GM18867 (cell line): Measurements from ENCODE around the gene P4HTM.

Experiments
- ATAC-seq: cut with Tn5 transposase; IDR thresholded peaks from one replicate; pipeline ENCODE4 v1.9.1; 2021; ENCODE audit warnings: mild to moderate bottlenecking, moderate library complexity; ENCODE audit not compliant: unreplicated experiment

P4HTM gene, protein sequence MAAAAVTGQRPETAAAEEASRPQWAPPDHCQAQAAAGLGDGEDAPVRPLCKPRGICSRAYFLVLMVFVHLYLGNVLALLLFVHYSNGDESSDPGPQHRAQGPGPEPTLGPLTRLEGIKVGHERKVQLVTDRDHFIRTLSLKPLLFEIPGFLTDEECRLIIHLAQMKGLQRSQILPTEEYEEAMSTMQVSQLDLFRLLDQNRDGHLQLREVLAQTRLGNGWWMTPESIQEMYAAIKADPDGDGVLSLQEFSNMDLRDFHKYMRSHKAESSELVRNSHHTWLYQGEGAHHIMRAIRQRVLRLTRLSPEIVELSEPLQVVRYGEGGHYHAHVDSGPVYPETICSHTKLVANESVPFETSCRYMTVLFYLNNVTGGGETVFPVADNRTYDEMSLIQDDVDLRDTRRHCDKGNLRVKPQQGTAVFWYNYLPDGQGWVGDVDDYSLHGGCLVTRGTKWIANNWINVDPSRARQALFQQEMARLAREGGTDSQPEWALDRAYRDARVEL

DNA sequence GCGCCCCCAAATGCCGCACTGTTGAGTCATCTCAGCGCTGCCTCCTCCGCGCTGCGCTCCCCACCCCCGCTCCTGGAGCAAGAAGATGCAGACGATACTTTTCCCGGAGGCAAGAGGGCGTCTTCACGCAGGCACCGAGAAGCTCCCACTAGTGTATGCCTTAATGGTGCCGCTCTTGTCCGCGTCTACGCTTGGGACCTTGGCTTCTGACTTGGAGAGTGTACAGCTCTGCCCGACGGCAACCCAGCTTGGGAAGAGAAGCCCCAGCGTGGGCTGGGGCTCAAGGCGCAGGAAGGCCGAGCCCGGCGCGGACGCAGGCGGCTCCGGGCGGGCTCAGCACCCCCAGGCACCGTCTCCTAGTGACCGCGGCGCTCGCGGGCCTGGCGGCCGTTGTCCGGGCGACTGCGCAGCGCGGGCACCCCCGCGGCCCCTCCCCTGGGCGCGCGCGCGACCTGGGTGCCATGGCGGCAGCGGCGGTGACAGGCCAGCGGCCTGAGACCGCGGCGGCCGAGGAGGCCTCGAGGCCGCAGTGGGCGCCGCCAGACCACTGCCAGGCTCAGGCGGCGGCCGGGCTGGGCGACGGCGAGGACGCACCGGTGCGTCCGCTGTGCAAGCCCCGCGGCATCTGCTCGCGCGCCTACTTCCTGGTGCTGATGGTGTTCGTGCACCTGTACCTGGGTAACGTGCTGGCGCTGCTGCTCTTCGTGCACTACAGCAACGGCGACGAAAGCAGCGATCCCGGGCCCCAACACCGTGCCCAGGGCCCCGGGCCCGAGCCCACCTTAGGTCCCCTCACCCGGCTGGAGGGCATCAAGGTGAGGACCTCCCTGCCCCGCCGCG, at the start of gene P4HTM:
P4HTM (plus strand) TSS at position 446 of the 840 bp plus-strand sequence; CDS start at position 462, 16 bp downstream.
- ATAC-seq: peak; percentile 59

DNA sequence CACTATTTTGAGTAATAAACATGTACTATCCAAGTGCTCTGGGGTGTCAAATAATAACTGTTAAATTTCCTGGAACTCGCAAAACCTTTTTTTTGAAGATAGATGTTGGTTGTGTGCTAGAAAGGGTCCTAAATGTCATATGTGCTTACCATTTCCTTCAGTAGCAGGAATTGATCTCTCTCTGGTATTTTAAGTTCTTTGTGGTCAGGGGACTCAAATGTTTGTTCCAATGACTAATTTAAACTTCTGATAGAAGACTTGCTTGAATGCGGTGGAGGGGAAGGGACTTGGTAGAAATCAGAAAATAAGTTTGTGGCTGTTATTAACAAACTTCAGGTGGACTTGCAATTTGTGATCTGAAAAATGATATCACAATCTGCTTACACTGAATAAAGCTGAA, 44.6 kb upstream of the P4HTM start:
- no peak for ATAC-seq

DNA sequence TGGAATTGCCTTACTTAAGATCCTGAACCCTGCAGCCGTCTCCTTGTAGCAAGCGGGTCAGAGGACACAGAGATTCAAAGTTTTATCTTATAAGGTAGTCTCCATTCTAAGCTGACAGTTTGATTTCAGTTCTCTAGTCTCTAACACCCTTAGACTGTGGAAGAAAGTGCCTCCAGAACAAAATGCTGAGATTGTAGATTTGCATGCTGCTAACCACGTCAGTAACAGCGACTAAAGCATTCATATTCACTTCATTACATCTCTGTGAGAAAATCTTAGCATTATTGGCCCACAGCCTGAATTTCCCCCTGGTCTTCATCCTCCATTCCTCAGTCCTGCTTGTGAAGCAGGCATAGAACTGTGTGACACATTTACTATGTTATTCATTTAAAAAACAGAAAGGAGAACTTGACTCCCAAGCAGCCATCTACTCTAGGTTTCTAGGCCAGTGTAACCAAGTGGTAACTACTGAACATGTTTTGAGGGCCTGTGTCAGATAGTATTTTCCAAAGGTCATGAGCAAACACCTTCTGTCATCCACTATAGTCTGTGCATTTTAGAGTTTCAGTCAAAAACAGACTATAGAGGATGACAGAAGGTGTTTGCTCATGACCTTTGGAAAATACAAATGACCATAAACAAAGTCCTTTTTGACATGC, 44.0 kb upstream of the P4HTM start:
- ATAC-seq: no peak

DNA sequence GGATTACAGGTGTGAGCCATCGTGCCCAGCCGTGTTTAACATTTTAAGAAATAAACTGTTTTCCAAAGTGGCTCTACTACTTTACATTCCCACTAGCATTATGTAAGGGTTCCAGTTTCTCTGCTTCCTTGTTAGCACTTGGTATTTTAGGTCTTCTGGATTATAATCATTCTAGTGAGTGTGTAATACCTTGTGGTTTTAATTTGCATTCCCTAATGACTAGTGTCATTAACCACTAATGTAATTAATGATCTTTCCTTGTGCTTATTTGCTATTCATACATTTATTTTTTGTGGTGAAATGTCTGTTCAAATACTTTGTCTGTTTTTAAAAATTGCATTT, 40.7 kb upstream of the P4HTM start:
- no peak for ATAC-seq

DNA sequence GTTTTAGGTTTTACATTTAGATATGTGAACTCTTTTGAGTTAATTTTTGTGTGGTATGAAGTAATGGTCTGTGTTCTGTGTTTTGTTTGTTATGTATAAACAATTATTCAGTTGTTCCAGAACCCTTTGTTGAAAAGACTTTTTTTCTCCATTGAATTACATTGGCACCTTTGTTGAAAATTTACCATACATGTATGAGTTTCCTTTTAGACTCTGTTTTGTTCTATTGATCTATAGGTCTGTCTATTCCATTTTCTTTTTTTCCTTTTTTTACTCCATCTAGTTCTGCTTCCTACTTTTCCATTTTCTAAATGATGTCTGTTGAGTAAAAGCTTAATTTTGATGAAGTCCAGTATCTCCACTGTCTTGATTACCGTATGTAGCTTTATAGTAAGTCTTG, 40.0 kb upstream of the P4HTM start:
- no peak for ATAC-seq

DNA sequence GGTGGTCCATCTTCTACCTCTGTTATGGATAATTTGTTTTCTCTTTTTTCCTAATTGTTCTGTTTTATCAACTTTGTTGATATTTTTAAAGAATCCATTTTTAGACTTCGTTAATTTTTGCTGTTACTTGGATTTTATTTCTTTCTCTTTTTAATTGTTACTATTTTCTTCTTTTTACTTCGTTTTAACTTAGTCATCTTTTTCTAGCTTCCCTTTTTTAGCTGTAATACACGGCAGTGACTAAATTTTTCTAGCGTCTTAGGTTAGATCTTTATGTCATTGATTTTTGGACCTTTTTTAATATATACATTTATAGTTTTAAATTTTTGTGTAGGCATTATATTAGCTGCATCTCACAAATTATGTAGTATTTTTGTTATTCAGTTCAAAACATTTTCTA, 38.3 kb upstream of the P4HTM start:
- no peak for ATAC-seq

DNA sequence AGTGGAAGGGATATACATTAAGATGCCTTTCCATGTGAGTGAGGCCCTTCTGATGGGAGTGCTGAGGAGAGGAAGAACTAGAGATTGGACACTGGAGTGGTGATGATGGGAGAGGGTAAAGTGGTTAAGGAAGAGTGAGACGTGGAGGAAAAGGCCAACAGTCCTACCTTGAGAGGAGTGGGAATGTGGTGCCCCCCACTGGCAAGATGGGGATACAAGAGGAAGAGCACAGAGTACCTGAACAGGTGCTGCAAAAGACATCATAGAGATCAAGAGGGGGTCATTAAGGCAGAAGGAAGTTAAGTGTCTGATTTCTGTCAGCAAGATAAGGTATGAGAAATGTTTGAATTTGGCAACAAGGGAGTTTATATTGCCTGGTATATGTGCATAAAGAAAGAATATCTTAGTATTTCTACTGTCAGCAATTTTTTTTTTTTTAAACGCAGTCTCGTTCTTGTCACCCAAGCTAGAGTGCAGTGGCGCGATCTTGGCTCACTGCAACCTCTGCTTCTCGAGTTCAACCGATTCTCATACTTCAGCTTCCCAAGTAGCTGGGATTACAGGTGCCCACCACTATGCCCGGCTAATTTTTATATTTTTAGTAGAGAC, 37.4 kb upstream of the P4HTM start:
- ATAC-seq: no peak

DNA sequence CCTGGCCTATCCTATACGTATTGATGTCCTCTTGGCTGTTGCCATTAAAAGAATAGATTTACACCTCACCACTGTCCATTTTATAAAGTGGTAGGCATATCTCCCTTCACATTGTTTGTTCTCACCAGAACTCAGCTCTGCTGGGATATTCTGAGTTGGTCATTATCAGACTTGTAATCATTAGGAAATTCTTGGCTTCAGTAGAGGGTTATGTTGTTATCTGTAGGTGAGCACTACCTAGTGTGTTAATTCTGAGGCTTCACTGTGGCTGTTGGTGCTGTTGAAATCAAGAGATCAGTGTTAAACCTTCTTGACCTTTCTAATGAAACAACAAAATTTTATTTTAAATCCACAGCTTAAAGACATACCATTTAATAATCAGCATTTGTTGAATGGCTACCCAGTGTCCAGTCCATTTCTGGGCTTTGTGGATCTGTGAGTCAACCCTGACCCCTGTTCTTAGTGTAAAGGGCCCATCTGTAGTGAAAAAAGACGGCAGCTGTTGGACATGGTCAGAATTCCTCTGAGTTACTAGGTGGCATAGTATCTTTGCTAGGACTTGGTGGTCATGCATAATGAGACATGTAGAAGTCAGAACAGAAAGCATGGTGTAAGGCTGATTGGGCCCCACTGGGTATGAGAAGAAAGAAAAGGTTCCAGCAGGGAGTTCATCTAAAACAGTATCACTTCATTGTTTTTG, 32.9 kb upstream of the P4HTM start:
- ATAC-seq: no peak

DNA sequence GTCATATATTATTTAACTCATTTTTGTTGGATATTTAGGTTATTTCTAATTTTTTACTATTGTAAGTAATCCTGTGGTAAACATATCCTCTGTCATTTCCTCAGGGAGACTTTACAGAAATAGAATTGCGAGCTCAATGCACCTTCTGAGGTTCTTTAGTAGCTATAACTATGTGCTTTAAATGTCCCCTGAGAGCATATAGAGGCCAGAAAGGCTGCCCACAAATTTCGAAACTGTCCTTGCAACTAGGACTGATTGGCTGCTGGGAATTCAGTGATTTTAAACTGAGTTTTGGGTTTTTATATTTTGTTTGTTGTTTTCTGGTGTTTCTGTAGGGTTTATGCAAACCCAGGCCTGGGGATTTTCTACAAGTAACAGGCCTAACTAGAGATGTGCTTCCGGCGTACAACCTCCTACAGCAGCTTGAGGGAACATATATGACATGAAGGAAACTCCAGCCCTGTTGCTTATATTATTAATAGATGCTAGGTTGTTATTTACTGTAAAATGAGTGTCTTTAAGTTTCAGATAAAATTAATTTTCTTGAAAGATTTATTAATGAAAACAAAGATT, 29.1 kb upstream of the P4HTM start:
- ATAC-seq: no peak

DNA sequence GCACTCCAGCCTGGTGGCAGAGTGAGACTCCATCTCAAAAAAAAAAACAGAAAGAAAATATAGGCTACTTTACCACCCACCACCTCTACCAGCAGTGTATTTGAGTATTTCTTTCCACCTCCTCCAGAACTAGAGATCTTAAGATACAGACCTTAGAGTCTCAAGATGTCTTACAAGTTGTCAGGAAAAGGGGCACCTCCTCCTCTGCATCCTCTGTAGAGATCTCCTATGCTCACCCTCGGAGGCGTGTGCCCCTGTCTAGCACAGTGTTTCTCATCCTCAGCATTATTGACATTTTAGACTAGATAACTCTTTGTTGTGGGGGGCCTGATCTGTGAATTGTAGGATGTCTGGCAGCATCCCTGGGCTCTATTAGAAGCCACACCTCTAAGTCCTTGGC, 27.7 kb upstream of the P4HTM start:
- no peak for ATAC-seq

DNA sequence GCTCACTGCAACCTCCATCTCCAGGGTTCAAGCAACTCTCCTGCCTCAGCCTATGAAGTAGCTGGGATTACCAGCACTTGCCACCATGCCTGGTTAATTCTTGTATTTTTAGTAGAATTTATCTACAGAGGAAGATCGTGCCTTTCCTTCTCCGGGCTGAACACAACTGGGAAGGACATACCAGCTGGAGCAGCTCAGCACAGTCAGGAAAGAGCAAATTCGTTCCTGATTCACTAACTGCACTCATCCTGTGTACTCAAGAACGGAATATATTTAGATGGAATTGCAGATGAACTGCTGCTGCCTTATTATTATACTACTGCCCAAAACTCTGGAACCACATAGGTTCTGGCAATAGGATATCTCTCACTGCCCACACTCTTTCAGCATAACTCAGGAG, 27.1 kb upstream of the P4HTM start:
- no peak for ATAC-seq

DNA sequence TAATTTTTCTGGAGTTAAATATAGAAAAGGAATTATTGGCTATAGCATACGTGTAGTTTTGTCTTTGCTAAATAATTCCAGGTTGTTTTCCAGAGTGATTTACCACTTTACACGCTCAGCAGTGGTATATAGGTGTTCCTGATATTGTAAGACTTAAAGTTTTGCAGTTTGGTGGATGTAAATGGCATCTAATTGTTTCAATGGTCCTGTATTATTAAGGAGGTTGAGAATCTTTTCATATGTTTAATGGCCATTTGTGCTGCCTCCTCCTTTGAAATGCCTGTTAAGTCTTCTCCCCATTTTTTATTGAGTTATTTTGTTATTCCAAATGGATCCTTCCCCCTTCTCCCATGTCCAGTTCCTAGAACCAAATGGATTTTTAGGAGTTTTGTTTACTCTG, 26.4 kb upstream of the P4HTM start:
- ATAC-seq: no peak

DNA sequence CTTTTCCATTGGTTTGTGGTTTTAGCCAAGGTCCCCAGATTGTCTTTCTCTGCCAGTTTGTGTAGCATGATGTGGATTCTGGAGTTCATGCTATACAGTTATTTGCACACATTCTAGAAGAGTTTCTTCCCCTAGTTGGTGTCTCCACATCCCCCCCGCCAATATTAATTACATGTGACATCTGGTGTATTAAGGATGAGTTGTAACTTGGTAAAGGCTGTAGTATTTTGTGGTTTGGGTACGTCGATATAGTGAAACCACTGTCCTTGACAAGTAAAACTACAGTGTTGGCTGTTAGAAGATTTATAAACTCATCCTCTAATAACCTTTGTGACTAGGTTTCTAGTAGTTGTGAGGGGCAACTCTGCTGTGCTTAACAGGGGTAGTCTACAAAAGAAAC, 23.7 kb upstream of the P4HTM start:
- no peak for ATAC-seq

DNA sequence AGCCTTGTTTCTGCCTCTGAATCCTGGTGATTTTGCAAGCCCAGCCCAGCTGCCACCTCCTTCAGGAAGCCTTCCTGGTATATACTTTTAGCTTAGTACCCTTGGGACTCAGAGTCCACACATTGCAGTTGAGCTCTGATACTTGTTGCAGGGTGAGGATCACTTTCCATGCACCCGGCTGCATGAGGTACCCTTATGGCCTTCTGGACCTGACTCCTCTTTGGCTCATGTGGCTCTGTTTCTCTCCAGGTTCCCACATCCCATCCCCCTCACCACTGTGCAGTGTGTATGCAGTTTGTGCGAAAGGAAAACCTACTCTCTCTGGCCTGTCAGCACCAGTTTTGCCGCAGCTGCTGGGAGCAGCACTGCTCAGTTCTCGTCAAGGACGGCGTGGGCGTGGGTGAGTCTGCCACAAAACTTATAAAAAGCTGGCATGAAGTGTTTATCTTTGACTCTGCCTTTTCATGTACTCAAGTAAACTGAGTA, 23.1 kb upstream of the P4HTM start:
- no peak for ATAC-seq

DNA sequence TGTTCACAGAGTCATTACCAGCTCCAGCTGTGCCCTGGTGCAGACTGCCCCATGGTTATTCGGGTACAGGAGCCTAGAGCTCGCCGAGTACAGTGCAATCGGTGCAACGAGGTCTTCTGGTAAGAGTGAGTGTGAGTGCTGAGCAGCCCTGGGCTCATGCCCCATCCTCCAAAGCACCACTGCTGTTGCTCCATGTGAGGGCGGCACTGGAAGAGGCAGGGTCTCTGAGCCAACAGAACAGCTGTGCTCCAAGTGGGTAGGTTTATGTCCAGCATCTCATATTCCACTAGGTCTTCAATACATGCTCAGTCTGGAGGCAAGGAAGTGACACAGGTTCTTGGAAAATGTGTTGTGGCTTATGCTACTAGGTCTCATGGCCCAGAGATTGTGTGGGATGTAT, 19.5 kb upstream of the P4HTM start:
- ATAC-seq: no peak

DNA sequence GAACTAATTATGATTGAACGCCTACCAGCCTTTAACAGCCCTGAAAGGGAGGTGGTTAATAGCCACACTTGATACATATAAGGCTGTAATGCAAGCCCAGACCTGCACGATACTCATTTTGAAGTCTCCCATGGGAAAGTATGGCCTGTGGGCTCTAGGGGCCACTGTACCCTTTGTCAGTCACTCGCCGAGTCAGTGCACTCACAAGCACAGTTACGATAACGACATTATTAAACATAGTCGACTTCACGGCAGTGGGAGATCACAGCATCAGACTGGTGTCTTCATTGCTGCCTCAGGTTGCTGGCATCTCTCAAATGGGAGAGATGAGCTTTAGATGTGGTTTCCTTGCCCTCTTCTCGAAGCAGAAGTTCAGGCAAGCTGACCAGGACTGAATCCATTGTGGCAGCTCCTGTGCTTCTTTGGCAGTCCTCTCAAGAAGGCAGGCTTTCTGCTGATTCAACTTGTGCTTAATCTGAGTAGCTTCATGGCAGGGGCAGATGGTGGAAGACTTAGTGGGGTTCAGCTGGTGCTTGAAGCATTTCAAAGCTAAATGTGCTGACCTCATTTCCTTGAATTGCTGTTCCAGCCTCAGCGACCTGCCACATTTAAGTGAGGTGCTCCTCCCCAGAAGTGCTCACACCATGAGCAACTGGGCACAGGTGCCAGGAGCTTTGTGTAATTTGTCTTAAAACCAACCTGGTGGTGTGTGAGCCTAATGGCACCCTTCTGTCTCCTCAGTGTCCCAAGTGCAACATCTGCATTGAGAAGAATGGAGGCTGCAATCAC, 15.8 kb upstream of the P4HTM start:
- ATAC-seq: no peak

DNA sequence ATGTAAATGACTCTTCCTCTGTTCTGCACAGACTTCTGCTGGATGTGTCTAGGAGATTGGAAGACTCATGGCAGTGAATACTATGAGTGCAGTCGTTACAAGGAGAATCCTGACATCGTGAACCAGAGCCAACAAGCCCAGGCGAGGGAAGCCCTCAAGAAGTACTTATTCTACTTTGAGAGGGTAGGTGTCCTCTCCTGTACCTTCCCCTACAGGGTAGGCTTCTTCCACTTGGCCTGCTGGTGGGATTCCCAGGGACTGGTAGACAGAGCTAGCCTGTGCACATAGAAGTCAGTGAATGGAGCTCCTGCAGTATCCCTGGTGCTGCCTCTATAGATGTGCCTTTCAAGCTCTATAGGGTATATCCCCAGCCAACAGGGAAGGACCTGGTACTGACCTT, 10.6 kb upstream of the P4HTM start:
- ATAC-seq: no peak

DNA sequence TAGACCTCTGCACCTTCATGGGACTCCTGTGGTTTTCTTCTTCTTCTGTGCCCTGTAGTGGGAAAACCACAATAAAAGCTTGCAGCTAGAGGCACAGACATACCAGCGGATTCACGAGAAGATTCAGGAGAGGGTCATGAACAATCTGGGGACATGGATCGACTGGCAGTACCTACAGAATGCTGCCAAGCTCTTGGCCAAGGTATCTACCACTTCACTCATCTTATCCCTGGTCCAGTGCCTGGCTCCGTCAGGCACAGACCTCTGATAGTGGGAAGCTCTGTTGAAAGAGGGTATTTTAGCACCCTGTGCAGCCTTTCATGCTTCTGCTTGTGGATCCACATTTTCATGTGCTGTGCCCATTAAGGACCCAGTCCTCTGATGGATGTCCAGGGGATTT, 9.7 kb upstream of the P4HTM start:
- no peak for ATAC-seq

DNA sequence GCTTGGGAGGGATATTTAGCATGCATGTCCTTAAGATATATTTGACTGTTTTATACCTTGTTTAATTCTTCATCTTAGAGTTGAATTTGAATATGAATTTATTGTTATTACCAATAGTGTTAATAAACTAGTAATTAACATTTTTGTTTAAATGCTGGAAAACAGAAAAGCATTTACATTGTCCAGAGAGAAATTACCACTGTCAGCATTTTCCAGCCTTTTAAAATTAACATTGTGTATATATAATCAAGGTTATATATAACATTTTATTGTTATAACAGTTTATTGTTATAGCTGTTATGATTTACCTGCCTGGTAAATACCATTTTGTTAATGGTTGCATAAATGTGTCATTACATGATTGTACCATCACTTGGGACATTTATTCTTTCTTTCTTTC, 8.0 kb upstream of the P4HTM start:
- ATAC-seq: no peak
